ENCODE results near the gene MGAT4D.
"Not testable (repeated sequence)": the region's sequence is repeated elsewhere in the genome, so short reads cannot be mapped to it uniquely, and the experiment has no call there.

MGAT4D gene

DNA sequence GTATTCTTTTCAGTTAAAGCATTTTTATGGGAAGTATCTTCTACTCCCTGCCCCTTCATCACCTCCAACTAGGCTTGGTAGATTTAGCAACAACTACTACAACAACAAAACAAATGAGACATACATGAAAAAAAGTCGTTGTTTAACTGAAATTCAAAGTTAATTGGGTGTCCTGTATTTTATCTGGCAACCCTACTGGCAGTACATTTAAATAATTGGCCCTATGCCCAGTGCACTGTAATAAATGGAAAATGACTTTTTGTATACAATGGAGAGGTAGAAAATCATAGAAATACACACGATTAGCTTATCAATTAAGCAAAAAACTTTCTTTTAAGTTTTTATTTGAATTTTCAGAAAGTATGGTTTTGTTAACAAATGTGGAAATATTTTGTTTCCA is 49.3 kb downstream of the MGAT4D start:
- H3K27me3 ChIP-seq (ENCODE audit: insufficient read depth, low read length, poor library complexity), result peaks cover 9% of the 10 kb centered on the region
- H2AFZ ChIP-seq (ENCODE audit: low read depth, low read length), result no peak overlapping the region
- no peak overlapping the region for H3K4me2 ChIP-seq (ENCODE audit: insufficient read depth, low read length)

DNA sequence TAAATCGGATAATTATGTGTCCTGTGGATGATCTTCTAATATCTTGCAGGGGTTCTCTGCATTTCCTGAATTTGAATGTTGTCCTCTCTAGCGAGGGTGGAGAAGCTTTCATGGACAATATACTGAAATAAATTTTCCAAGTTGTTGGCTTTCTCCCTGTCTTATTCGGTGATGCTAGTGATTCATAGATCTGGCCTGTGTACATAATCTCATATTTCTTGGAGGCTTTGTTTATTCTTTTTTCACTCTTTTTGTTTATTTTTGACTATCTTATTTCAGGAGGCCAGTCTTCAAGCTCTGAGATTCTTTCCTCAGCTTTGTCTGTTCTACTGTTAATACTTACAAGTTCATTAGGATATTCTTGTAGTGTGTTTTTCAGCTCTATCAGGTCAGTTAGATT is 49.9 kb downstream of the MGAT4D start:
- Histone ChIP-seq H3K4me1 (ENCODE audit: insufficient read depth, low read length) (no peaks in the 10 kb centered on the region), H2AFZ (ENCODE audit: low read depth, low read length) (no peak overlapping the region), H4K20me1 (ENCODE audit: insufficient read depth, low read length) (no peaks in the 10 kb centered on the region), H3K4me2 (ENCODE audit: insufficient read depth, low read length) (no peak overlapping the region), H3K36me3 (ENCODE audit: insufficient read depth, low read length) (no peaks in the 10 kb centered on the region), H3K4me3 (ENCODE audit: low read depth in 1 of 2, low read length in 2 of 2) (no peak overlapping the region), H3K9me3 (ENCODE audit: insufficient read depth, low read length, severe bottlenecking) (no peaks in the 10 kb centered on the region), H3K27ac (ENCODE audit: low read length) (no peak overlapping the region), H3K79me2 (ENCODE audit: insufficient read depth, low read length) (no peaks in the 10 kb centered on the region), H3K27me3 (ENCODE audit: insufficient read depth, low read length, poor library complexity) (peaks cover 9% of the 10 kb centered on the region), H3K9ac (ENCODE audit: low read depth, low read length) (no peak overlapping the region)
- no peak for DNase-seq
- TF ChIP-seq, protein P1, sequence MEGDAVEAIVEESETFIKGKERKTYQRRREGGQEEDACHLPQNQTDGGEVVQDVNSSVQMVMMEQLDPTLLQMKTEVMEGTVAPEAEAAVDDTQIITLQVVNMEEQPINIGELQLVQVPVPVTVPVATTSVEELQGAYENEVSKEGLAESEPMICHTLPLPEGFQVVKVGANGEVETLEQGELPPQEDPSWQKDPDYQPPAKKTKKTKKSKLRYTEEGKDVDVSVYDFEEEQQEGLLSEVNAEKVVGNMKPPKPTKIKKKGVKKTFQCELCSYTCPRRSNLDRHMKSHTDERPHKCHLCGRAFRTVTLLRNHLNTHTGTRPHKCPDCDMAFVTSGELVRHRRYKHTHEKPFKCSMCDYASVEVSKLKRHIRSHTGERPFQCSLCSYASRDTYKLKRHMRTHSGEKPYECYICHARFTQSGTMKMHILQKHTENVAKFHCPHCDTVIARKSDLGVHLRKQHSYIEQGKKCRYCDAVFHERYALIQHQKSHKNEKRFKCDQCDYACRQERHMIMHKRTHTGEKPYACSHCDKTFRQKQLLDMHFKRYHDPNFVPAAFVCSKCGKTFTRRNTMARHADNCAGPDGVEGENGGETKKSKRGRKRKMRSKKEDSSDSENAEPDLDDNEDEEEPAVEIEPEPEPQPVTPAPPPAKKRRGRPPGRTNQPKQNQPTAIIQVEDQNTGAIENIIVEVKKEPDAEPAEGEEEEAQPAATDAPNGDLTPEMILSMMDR (IDR thresholded peaks at IDR 0.05; ENCODE audit: borderline replicate concordance, extremely low read depth, low read length, poor library complexity, severe bottlenecking), result no peak
- TF ChIP-seq EZH2 (IDR thresholded peaks at IDR 0.05; ENCODE audit: borderline replicate concordance, low read depth, low read length, severe bottlenecking), result no peak
- ATAC-seq (ENCODE audit: insufficient read depth, low read depth), result no peak

More for the DNA sequence above, 49.3 kb downstream of the MGAT4D start:
- H3K9me3 ChIP-seq (ENCODE audit: insufficient read depth, low read length, severe bottlenecking), result no peaks in the 10 kb centered on the region
- no peaks in the 10 kb centered on the region for H3K36me3 ChIP-seq (ENCODE audit: insufficient read depth, low read length)
- H3K9ac ChIP-seq (ENCODE audit: low read depth, low read length), result no peak overlapping the region
- ATAC-seq (ENCODE audit: insufficient read depth, low read depth), result no peak
- no peaks in the 10 kb centered on the region for H3K79me2 ChIP-seq (ENCODE audit: insufficient read depth, low read length)
- DNase-seq, result no peak
- H3K4me1 ChIP-seq (ENCODE audit: insufficient read depth, low read length), result no peaks in the 10 kb centered on the region
- H3K4me3 ChIP-seq (ENCODE audit: low read depth in 1 of 2, low read length in 2 of 2), result no peak overlapping the region
- no peak overlapping the region for H3K27ac ChIP-seq (ENCODE audit: low read length)
- H4K20me1 ChIP-seq (ENCODE audit: insufficient read depth, low read length), result no peaks in the 10 kb centered on the region
- TF ChIP-seq, protein P1 (IDR thresholded peaks at IDR 0.05; ENCODE audit: borderline replicate concordance, extremely low read depth, low read length, poor library complexity, severe bottlenecking), result no peak

DNA sequence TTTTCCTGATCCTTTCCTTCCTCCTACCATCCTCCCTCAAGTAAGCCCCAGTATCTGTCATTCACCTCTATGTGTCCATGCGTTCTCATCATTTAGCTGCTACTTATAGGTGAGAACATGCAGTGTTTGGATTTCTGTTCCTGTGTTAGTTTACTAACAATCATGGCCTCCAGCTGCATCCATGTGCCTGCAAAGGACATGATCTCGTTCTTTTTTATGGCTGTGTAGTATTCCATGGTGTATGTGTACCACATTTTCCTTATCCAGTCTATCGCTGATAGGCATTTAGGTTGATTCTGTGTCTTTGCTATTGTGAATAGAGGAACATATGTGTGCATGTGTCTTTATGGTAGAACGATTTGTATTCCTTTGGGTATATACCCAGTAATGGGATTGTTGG is 53.7 kb downstream of the MGAT4D start:
- not testable (repeated sequence) for H2AFZ ChIP-seq (ENCODE audit: low read depth, low read length); H3K4me1 ChIP-seq (ENCODE audit: insufficient read depth, low read length); DNase-seq; H3K4me3 ChIP-seq (ENCODE audit: low read depth in 1 of 2, low read length in 2 of 2); H3K27ac ChIP-seq (ENCODE audit: low read length); H3K9ac ChIP-seq (ENCODE audit: low read depth, low read length); ATAC-seq (ENCODE audit: insufficient read depth, low read depth); H3K9me3 ChIP-seq (ENCODE audit: insufficient read depth, low read length, severe bottlenecking); H4K20me1 ChIP-seq (ENCODE audit: insufficient read depth, low read length); H3K36me3 ChIP-seq (ENCODE audit: insufficient read depth, low read length); H3K79me2 ChIP-seq (ENCODE audit: insufficient read depth, low read length); H3K4me2 ChIP-seq (ENCODE audit: insufficient read depth, low read length)
- H3K27me3 ChIP-seq (ENCODE audit: insufficient read depth, low read length, poor library complexity), result peaks cover 13% of the 10 kb centered on the region

DNA sequence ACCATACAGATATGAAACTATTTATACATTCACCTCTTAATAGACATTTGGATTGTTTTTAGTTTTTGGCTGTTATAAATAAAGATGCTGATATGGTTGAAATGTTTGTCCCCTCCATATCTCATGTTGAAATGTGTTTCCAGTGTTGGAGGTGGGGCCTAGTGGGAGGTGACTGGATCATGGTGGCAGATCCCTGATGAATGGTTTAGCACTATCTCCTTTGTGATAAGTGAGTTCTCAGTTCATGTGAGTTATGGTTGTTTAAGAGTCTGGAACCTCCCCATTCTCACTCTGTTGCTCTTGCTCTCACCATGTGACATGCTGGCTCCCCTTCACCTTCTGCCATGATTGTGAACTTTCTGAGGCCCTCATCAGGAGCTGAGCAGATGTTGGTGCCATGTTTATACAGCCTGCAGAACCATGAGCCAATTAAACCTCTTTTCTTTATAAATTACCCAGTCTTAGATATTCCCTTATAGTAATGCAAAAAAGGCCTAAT is 58.4 kb downstream of the MGAT4D start:
- H2AFZ ChIP-seq (ENCODE audit: low read depth, low read length), result no peak overlapping the region
- no peaks in the 10 kb centered on the region for H3K4me1 ChIP-seq (ENCODE audit: insufficient read depth, low read length)
- H3K4me2 ChIP-seq (ENCODE audit: insufficient read depth, low read length), result no peak overlapping the region
- no peaks in the 10 kb centered on the region for H3K9me3 ChIP-seq (ENCODE audit: insufficient read depth, low read length, severe bottlenecking)
- H3K36me3 ChIP-seq (ENCODE audit: insufficient read depth, low read length), result no peaks in the 10 kb centered on the region
- H3K27ac ChIP-seq (ENCODE audit: low read length), result no peak overlapping the region
- no peaks in the 10 kb centered on the region for H4K20me1 ChIP-seq (ENCODE audit: insufficient read depth, low read length)
- no peak for DNase-seq
- no peak overlapping the region for H3K9ac ChIP-seq (ENCODE audit: low read depth, low read length)
- no peak overlapping the region for H3K4me3 ChIP-seq (ENCODE audit: low read depth in 1 of 2, low read length in 2 of 2)
- peaks cover 11% of the 10 kb centered on the region for H3K27me3 ChIP-seq (ENCODE audit: insufficient read depth, low read length, poor library complexity)
- ATAC-seq (ENCODE audit: insufficient read depth, low read depth), result no peak
- TF ChIP-seq EZH2 (IDR thresholded peaks at IDR 0.05; ENCODE audit: borderline replicate concordance, low read depth, low read length, severe bottlenecking), result no peak
- TF ChIP-seq, protein P1 (IDR thresholded peaks at IDR 0.05; ENCODE audit: borderline replicate concordance, extremely low read depth, low read length, poor library complexity, severe bottlenecking), result no peak
- H3K79me2 ChIP-seq (ENCODE audit: insufficient read depth, low read length), result no peaks in the 10 kb centered on the region
